GM19438 (cell line): ENCODE data around the gene CYSTM1.

ENCODE experiments used
- ATAC-seq: cut with Tn5 transposase; IDR thresholded peaks from one replicate; pipeline ENCODE4 v1.9.1; 2021; ENCODE audit warnings: low read depth; ENCODE audit not compliant: unreplicated experiment

CYSTM1 gene

DNA sequence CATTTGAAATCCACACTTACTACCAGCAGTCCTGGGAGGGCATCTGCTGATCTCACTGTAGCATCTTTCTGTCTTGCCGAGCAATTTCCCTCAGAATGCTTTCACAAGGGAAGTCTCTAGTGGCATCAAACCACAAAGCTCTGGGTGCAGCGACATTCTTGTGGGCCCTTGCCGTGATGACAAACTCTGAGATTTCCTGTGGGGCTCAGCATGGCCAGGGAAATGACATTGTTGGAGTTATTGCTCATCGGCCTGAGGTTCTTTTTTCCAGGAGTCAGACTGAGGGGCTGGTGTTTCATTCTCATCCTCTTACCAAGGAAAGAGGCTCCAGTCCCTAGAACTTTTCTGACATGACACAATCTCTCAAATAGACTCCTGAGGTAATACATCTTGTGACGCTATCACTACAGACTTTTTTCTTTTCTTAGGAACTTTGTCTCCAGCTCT is 76.6 kb downstream of the CYSTM1 start:
- ATAC-seq, result peak; percentile 74

DNA sequence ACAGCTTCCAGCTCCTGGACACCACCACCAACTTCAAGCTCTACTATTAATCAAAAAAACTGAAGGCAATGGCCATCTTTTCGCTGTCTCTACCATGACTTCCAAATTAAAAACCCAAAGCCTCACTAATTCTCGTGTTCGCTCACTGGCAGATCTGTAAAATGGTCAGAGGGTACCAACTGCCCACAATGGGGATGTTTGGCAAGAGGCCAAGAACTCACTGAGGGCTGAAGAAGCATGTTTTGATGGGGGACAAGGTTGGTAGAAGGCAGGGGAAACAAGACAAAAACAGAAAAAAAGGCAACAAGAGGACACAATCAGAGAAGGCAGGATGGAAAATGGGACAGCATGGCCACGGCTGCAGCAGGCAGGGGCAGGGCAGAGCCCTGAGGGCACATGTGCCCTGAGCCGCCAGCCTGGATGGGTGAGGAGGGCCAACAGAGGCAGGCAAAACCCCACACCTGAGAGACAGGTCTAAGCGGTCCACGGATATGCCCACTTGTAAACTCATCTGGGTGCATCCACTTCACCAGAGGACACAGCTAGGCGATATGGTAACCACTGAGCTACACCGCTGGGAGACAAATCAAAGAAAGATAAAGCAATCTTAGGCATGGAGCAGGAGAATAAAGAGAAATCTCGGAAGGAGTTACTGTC is 77.6 kb downstream of the CYSTM1 start:
- ATAC-seq, result no peak

DNA sequence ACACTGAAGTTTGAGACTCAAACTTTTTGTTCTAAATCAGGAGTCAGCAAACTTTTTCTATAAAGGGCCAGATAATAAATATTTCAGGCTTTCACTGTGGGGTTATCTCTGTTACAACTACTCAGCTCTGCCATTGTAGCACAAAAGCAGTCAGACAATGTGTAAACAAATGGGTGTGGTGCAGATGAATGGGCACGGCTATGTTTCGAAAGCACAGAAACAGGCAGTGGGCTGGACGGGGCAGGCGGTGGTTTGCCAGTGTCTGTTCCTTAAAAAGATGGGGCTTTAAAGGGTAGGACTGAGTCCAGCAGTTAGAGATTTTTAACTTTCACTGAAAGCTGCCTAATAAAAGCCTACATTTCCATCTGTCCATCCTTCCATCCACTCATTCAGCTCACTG is 79.0 kb downstream of the CYSTM1 start:
- ATAC-seq, result no peak

DNA sequence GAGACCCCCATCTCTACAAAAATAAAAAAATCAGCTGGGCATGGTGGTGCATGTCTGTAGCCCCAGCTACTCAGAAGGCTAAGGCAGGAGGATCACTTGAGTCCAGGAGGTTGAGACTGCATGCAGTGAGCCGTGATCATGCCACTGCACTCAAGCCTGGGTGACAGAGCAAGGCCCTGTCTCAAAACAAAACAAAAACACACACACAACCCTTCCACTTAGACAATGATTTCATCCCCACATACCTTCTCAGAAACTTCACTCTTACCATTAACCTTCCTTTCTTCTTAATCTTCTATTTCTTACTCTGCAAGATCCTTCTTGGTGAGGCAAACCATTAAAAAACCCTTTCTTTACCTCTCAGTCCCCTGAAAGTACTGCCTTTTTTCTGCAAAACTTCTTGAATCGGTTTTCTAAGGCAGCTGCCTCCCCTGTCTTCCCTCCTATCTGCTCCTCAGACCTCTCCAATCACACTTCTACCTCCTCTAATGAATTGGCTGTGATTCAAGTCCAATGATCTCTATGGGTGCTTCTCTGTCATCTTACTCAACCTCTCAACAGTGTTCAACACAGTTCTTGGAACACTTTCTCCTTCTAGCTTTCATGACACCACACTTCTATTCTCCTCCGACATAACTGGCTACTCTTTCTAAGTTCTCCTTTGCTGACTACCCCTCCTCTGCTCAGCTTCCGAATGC is 80.6 kb downstream of the CYSTM1 start:
- no peak for ATAC-seq

DNA sequence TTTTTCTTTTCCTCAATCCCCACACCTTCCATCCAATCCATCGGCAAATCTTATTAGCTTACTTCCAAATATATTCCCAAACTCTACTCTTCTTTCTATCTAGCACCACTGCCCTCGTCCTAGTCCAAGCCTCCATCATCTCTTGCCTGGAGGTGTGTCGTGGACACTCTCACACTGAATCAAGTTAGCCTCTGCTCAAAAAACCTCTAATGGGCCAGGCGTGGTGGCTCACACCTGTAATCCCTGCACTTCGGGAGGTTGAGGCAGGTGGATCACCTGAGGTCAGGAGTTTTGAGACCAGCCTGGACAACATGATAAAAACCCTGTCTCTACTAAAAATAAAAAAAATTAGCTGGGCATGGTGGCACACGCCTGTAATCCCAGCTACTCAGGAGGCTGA is 81.7 kb downstream of the CYSTM1 start:
- ATAC-seq, result no peak

DNA sequence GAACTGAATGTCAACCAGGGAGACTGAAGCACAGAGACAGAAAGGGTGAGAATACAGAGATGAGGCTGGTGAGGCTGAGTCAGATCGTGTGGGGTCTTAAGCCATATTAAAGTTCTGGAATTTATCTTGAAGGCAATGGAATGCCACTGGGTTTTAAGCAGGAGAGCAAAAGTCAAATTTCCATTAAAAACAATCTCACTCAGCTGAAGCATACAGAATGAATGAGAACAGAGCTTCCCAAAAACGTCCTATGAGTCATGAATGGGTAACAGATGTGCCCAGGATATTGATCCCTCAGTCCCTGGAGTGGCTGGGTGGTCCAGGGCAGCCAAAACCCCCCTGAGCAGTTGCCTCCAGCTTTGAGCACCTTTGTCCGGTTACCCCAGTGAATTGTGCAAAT is 83.0 kb downstream of the CYSTM1 start:
- no peak for ATAC-seq

DNA sequence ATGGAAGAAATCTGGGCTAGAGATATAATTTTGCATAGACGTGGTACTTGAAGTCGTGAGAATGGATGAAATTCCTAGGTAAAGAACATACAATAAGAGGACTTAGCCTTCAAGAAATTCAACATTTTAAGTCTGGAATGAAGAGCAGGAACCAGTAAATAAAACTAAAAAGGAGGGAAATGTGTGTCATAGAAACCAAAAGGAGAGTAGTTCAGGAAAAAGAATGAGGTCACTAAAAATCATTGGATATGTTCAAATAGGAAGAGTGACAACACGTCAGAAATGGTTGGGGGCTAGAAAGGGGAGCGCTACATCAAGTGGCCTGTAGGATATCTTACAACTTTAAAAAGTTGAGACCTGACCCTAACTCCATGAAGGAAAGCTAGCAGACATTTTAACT is 83.9 kb downstream of the CYSTM1 start:
- ATAC-seq, result no peak

DNA sequence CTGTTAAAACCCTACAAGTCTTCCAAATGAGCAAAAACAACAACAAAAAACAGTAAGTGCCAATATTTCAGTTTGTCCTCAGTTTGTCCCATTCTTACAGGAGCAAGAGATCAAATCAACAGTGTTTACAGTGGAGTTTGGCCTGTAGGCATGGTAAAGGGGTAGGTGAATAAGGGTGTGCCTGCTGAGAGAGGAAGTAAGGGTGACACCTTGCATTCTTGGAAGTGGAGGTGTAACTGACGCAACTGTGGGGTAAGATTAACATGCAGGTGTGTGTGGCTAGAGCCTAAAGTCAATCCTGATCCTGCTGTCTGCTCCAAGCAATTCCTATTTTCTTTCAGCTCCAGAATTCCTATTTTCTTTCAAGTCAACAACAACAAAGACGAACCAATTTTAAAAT is 84.5 kb downstream of the CYSTM1 start:
- ATAC-seq, result no peak

DNA sequence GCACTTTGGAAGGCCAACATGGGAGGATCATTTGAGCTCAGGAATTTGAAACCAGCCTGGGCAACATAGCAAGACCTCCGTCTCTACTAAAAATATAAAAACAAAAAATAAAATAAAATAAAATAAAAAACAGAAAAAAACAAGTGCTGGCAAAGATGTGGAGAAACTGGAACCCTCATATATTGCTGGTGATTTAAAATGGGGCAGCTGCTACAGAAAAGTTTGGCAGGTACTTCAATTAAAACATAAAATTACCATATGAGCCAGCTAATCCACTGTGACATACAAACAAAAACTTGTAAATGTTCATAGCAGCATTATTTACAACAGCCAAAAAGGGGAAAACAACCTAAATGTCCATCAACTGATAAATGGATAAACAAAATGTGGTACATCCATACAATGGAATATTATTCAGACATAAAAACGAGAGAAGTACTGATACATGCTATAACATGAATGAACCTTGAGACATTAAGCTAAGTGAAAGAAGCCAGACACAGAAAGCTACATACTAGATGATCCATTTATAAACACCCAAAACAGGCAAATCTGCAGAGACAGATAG is 85.2 kb downstream of the CYSTM1 start:
- no peak for ATAC-seq

DNA sequence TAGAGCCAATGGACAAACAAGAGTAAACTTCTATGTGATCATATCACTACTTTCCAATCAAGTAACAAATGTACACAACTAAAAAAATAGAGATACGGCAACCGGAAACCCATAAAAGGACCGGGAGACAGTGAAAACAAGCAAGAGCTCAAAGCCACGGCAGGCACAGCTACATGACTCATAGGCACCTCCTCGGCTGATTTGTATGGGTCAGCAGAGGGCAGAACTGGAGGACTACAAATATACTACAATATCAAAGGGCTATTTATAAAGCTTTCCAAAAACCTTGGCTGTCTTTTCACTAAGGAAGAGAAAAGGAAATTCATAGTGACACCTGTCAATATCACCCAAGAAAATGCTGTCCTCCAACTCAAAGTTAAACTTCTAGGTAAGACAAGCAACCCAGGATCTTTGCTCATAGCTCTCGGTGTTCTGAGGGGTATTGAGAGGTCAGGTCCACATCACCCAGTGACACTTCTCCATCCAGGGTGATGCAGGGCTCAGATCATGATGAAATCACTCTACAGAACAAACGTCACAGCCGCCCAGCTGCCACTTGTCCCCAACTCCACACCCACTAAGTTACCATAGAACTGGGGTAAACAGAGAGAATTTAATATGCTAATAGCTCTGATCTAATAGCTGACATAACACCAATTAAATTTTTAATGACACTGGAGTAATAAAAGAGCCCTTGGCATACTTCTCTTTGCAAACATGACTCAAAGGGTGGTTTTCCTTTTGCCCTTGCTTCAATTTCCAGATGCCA is 86.6 kb downstream of the CYSTM1 start:
- ATAC-seq, result no peak

DNA sequence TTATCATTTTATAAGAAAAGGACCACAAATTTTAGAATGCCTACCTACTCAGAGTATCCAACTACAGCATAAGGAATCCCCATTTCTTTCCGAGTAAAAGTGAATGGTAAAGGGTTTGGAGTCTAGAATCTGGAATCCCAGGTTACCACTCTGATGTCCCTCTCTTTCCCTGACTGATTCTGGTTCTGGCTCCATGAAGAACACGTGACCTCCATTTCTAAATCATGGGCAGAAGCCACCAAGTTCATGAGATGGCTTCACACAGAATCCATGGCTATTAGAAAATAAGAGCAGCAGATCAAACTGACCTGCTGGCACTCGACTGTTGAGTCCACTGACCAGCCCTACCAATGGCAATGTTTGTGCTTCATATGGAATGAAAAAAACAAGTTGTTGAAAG is 87.2 kb downstream of the CYSTM1 start:
- ATAC-seq, result no peak

DNA sequence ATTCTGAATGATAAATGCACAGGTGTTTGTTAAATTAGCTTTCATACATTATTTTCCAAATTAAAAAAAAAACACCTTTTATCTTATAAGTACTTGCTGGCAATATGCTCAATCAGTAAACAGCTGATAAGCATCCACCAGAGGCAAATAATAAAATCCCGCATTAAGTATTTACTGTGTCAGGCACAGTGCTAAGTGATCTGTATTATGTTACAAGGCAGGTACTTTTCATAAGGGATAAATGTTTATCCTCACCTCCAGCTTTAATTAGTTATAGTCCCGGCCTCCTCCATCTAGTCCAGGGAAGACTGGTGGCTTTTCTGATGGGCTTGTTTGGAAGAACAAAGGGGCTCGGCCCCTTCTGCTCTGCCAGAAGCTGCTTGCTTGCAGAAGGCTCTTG is 87.9 kb downstream of the CYSTM1 start:
- ATAC-seq, result no peak

DNA sequence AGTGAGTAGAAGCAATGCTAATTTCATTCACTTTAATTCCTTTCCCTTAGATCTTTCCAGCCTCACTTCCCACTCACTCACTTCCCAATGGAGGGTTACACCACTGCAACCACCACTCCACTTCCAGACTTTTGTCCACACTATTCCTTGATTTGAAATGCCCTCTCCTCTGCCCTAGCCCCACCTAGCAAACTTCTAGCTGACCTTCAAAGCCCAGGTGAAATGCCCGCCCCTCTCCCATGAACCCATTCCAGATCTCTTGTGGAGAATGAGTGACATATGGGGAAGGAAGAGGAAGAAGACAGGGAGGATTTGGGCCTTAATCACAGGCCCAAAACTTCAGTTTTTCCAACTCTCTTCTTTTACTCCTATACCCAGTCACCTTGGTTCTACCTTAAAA is 90.9 kb downstream of the CYSTM1 start:
- ATAC-seq, result no peak

DNA sequence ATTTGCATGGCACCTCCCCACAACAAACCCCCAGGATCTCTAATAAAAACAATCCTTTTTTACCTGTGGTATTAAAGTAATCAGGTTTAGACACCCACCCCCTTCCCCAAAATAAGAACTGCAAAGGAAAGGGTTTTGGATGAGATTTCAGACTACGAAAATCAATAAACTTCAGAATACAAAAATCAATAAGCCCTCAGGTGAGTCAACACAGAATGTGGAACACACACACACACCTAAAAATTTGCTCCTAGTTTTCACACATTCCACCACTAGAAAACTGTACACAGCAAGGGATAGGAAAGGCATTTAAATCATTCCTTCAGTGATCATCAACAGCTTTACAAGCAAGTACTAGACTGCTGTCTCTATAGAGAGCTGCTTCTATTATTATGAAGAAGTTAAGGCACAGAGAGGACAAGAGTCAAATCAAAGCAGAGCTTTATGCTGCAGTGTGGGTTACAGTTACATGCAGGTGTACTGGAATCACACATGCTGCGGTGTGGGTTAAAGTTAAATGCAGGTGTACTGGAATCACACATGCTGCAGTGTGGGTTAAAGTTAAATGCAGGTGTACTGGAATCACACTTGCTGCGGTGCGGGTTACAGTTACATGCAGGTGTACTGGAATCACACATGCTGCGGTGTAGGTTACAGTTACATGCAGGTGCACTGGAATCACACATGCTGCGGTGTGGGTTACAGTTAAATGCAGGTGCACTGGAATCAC is 91.6 kb downstream of the CYSTM1 start:
- ATAC-seq, result no peak

DNA sequence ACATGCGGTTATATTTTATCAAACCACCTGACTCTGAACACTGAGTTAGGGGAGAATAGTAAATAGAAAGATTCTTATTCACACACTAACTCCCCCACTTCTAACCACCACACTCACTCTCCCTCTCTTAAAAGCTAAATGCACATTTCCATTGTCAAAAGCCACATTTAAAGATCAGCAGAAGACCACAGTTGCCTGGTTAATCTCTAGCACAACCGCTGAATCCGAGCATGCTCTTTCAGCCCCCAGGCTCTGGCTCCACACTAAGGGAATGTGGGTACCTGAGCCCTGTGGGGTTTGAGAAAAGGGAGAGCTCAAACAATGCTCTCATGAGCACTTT is 92.2 kb downstream of the CYSTM1 start:
- ATAC-seq, result no peak

DNA sequence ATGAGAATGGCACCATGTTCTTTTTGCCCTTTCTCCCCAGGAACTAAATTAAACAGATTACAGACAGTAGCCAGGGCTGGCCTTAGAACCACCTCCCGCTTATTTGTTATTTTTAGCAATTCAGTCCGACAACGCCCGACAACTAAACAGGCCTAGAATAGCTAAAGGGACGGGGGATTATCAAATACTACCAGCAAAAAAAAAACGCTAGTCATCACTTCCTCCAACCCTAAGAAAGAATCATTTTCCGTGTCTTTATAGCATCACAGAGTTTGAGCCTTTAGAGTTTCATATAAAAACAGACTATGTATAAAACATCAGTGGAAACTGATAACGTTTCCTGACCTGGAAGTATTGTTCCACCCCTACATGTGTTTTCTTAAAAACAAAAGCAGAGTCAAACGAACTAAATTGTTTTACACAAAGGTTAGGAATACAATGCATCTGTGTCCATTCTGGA is 92.6 kb downstream of the CYSTM1 start:
- no peak for ATAC-seq

DNA sequence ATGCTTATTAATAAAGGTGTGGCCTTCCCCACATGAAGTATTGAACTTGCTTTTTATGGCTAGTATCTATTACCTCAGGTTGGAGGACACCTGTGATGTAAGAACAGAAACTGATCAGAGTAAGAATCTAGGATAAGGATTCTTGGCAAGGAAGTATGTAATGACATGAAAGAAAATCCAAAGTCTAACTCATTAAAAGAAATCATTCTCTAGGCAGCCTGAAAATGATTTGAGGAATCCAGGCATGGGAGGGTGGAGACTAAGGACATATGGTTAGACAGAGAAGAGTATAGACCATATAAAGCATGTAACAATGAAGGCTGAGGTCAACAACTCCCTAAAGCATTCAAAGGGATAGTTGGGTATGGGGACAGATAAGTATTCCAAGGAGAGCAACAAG is 95.0 kb downstream of the CYSTM1 start:
- ATAC-seq, result no peak

DNA sequence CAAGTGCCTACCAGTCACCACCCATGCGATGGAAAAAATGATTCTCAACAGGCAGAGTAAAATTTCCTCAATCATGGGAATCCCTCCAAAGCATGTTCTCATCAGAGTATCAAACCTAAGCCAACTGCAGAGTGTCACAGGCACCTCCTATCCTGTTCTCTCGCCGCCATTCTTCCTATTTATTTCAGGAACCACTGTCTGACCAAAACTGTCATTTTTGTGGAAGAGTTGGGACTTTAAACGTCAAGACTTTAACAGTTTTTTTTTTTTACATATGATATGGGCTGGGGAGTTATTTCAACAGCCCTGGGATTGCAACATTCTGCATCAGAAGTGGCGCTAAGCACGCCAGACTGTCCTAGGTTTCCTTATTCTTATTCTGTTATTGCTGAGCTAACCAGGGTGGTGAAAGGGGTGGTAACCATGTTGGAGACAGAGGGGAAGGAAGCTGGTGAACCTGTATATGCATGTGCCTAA is 98.5 kb downstream of the CYSTM1 start:
- no peak for ATAC-seq

DNA sequence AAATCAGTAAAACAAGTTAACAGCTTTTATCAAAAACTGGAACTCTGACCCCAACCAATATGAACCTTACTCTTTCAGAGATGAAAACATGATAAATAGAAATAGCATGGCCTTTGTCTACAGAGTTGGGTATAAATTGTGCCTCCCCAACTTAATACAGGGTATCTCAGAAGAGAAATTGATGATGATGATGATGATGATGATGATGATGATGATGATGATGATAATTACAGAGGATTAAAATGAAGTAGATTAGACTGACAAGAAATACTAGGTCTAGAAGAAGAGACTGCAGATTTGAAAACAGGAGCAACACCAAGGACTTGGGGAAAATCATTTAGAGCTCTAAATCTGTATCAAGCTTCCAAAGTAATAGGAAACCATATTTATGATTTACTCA is 100.8 kb downstream of the CYSTM1 start:
- ATAC-seq, result no peak

DNA sequence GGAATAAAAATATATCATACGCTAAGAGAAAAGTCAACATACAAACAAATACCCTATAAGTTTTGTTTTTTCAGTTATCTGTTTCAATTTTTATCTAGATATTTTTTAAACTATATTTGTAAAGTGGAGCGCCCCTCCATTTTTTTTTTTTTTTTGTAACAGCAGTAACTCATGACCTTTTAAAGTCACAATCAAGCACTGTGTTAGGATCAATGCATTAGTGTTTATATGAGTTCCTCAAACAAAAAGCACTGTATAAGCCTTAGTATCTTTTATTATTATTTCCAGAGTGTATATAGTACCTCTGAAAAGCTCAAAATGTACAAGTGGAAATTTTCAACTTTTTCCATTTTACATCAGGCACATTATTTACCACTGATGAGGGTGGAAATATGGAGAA is 107.3 kb downstream of the CYSTM1 start:
- no peak for ATAC-seq

DNA sequence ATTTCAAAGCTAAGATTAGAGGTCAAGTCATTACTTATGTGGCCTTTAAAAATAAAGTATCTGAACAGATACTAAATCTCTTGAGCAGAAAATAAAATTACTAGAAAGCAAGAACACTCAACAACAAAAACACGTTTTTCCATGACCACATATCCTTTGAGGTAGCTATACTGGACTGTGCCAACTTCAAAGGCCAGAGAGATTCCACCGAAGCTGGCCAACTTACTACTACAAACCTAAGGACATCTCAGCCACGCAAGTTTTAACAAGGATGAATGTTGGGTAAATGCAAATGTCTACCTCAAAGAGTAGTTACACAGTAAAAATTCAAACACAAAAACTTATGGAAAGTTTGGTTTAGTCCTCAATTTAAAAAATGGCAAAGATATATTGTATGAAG is 109.0 kb downstream of the CYSTM1 start:
- ATAC-seq, result no peak
